Breast epithelium (tissue), 4 donors: ENCODE results near the gene MERTK. TPM values are rescaled to one million over a fixed set of nuclear protein-coding genes. Genes with fewer than 3 reads are reported as not detected.

Experiments
- DNase-seq, 2 donors: peaks; one replicate each; pipeline ENCODE4 v3.0.0-alpha.2; 2019; ENCODE audit warnings: low spot score in 2 of 2
- H3K27ac ChIP-seq, 2 donors: fragments of 200-600 bp; sonication (generic) in 1 of 2; one replicate each; pipeline ENCODE4 v1.5.1; 2016 to 2019; ENCODE audit warnings: mild to moderate bottlenecking in 1 of 2
- H3K27me3 ChIP-seq, 2 donors: fragments of 200-600 bp; sonication (generic) in 1 of 2; one replicate each; pipeline versions ENCODE4 v1.5.1 to v1.6.0; 2017 to 2019; ENCODE audit warnings: control low read depth in 1 of 2, mild to moderate bottlenecking in 1 of 2
- H3K36me3 ChIP-seq: fragments of 200-600 bp; one replicate; pipeline ENCODE4 v1.5.1; 2019
- H3K4me1 ChIP-seq, 2 donors: fragments of 200-600 bp; sonication (generic); one replicate each; pipeline ENCODE4 v1.5.1; 2016 to 2019; ENCODE audit warnings: control low read depth in 1 of 2
- H3K4me3 ChIP-seq, 3 donors: fragments of 200-600 bp; sonication (generic); 1 replicate in 2 of 3; 2 replicates in 1 of 3; pipeline ENCODE4 v1.5.1; 2016 to 2019; ENCODE audit warnings: mild to moderate bottlenecking in 3 of 3, moderate library complexity in 2 of 3
- H3K9me3 ChIP-seq, 2 donors: fragments of 200-600 bp; sonication (generic) in 1 of 2; one replicate each; pipeline ENCODE4 v1.5.1; 2016 to 2019; ENCODE audit warnings: control low read depth in 1 of 2
- POLR2A ChIP-seq: fragments of 450-650 bp; IDR thresholded peaks from one replicate; pipeline ENCODE4 v1.6.1; 2016; ENCODE audit warnings: antibody characterized with exemption, mild to moderate bottlenecking, moderate library complexity
- POLR2AphosphoS5 ChIP-seq, 3 donors: sonication (generic); formaldehyde crosslinking; IDR thresholded peaks; one replicate each; pipeline ENCODE4 v1.6.1; 2017; ENCODE audit warnings: antibody characterized with exemption in 3 of 3
- intact Hi-C: fragments of 100-400 bp; cut with DNase I; formaldehyde crosslinking; loops from one replicate; pipeline ENCODE4 v1.15.1; 2023; ENCODE audit warnings: low total_unique reads
- total RNA-seq, 3 donors: library from RNA; depleted of rRNA; stranded (reverse); fragments of >200 nt; gene quantifications; one replicate each; pipeline ENCODE4 v1.1.0, GENCODE V29; 2016
- TF ChIP-seq, protein P1 (sequence below), 3 donors: fragments of 450-650 bp; IDR thresholded peaks; one replicate each; pipeline ENCODE4 v1.5.1; 2016 to 2017; ENCODE audit warnings: antibody characterized with exemption in 3 of 3, mild to moderate bottlenecking in 3 of 3, moderate library complexity in 3 of 3

The MERTK gene
- total RNA-seq, 3 donors from 2014 or later, result 21.0 to 84.3 (median 36.3) TPM

GRCh38 chr2:112053917-112054846, 155.8 kb downstream of the MERTK start:
- Histone ChIP-seq H3K4me1 (peaks cover 0 to 7% of the 10 kb centered on the region in 2 donors), H3K36me3 (no peaks in the 10 kb centered on the region), H3K27ac (peak overlapping the region; percentile 93 to 98), H3K27me3 (no peaks in the 10 kb centered on the region), H3K4me3 (peak overlapping the region; percentile 40 to 92 (median 90)), H3K9me3 (no peaks in the 10 kb centered on the region)
- DNase-seq, result peak; percentile 97 to 98
- intact Hi-C loops, result no loop called here
- TF ChIP-seq, protein P1, sequence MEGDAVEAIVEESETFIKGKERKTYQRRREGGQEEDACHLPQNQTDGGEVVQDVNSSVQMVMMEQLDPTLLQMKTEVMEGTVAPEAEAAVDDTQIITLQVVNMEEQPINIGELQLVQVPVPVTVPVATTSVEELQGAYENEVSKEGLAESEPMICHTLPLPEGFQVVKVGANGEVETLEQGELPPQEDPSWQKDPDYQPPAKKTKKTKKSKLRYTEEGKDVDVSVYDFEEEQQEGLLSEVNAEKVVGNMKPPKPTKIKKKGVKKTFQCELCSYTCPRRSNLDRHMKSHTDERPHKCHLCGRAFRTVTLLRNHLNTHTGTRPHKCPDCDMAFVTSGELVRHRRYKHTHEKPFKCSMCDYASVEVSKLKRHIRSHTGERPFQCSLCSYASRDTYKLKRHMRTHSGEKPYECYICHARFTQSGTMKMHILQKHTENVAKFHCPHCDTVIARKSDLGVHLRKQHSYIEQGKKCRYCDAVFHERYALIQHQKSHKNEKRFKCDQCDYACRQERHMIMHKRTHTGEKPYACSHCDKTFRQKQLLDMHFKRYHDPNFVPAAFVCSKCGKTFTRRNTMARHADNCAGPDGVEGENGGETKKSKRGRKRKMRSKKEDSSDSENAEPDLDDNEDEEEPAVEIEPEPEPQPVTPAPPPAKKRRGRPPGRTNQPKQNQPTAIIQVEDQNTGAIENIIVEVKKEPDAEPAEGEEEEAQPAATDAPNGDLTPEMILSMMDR (IDR thresholded peaks at IDR 0.05), result no peak
- peak in 2 of 3 donors; percentile 37 to 38 for TF ChIP-seq POLR2AphosphoS5 (IDR thresholded peaks at IDR 0.05)

GRCh38 chr2:112054847-112055729, 156.7 kb downstream of the MERTK start, which contains the start of gene TMEM87B:
Gene TMEM87B (plus strand): TSS chr2:112055269. CDS start chr2:112055592, 323 bp downstream.
- H3K27ac ChIP-seq, result peak within 1 kb of the TSS; percentile 93 to 98
- TF ChIP-seq POLR2A, result peak; percentile 34
- TF ChIP-seq POLR2AphosphoS5 (IDR thresholded peaks at IDR 0.05), result peak; percentile 76 to 81 (median 79)
- TF ChIP-seq, protein P1 (IDR thresholded peaks at IDR 0.05), result no peak
- peaks cover 0 to 7% of the 10 kb centered on the region in 2 donors for H3K4me1 ChIP-seq
- no peaks in the 10 kb centered on the region for H3K9me3 ChIP-seq
- H3K4me3 ChIP-seq, result peak within 1 kb of the TSS; percentile 74 to 92 (median 90)
- H3K27me3 ChIP-seq, result no peaks in the 10 kb centered on the region
- DNase-seq, result peak; percentile 95 to 99
- intact Hi-C loops, result no loop called here
- no peaks in the 10 kb centered on the region for H3K36me3 ChIP-seq

- Histone ChIP-seq H3K27ac (peak overlapping the region; percentile 92 to 97), H3K9me3 (no peaks in the 10 kb centered on the region), H3K36me3 (no peaks in the 10 kb centered on the region), H3K4me1 (peaks cover 0 to 7% of the 10 kb centered on the region in 2 donors), H3K27me3 (no peaks in the 10 kb centered on the region), H3K4me3 (peak overlapping the region; percentile 74 to 92 (median 90))
- TF ChIP-seq, protein P1 (IDR thresholded peaks at IDR 0.05), result no peak
- no peak for TF ChIP-seq POLR2AphosphoS5 (IDR thresholded peaks at IDR 0.05)
- no peak for TF ChIP-seq POLR2A
- DNase-seq, result peak; percentile 54 to 69
- intact Hi-C loops, result no loop called here
These were observed 157.6 kb downstream of the MERTK start for GRCh38 chr2:112055730-112056625.

DNA sequence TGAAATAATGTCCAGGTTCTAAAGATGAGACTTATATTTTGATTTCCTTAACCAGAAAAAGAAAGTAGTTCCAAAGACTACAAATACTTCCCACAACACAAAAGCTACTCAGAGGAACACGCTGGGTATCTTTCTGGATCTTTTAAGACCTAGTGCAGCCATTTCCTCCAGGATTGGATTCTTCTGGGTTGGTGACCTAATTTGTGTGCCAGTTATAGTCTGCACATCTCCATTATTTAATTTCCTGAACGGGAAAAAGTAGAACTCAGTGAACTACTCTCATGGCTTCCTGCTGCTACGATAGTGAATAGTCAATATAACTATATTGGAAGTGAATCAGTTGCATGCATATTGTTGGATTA, 158.2 kb downstream of the MERTK start:
- H3K27me3 ChIP-seq, result no peaks in the 10 kb centered on the region
- H3K4me3 ChIP-seq, result peak overlapping the region; percentile 74 to 92 (median 90)
- intact Hi-C loops, result no loop called here
- peak overlapping the region; percentile 92 to 97 for H3K27ac ChIP-seq
- no peaks in the 10 kb centered on the region for H3K9me3 ChIP-seq
- no peak for TF ChIP-seq POLR2A
- TF ChIP-seq POLR2AphosphoS5 (IDR thresholded peaks at IDR 0.05), result no peak
- TF ChIP-seq, protein P1 (IDR thresholded peaks at IDR 0.05), result no peak
- peaks cover 0 to 7% of the 10 kb centered on the region in 2 donors for H3K4me1 ChIP-seq
- no peaks in the 10 kb centered on the region for H3K36me3 ChIP-seq
- DNase-seq, result no peak
